MCF 10A (cell line): Measurements from ENCODE around the gene IRAK1BP1. TPM values are rescaled to one million over a fixed set of nuclear protein-coding genes. Genes with fewer than 3 reads are reported as not detected.
A peak's percentile ranks its signal among the peaks of the same experiment; 100 is the strongest.

ENCODE experiments used
- BruUV-seq: library from RNA; stranded (reverse); fragments of 400-500 nt; replicated peaks from 2 replicates; lab custom pipeline; 2021; lab: Mats Ljungman, UMichigan
- CTCF ChIA-PET: fragments of 300-600 bp; sonication (Branson Sonifier 250); formaldehyde crosslinking; extraction: SDS; loops from one replicate; lab custom pipeline; 2021; ENCODE audit warnings: antibody characterized with exemption, inconsistent platforms; lab: Yijun Ruan, JAX
- POLR2A ChIA-PET: fragments of 300-600, 350-650 bp; sonication (Branson Sonifier 250); formaldehyde crosslinking; extraction: SDS; loops from one replicate; lab custom pipeline; 2020; ENCODE audit warnings: antibody characterized with exemption, inconsistent platforms; lab: Yijun Ruan, JAX
- DNase-seq: peaks from one replicate; pipeline ENCODE4 v3.0.0-alpha.2; 2018; ENCODE audit not compliant: unreplicated experiment
- H3K27ac Mint-ChIP-seq: one replicate; pipeline ENCODE4 v1.8.0; 2022; ENCODE audit warnings: mild to moderate bottlenecking, low read depth, mixed read lengths; ENCODE audit not compliant: unreplicated experiment
- H3K27me3 Mint-ChIP-seq: one replicate; pipeline ENCODE4 v1.8.0; 2022; ENCODE audit warnings: mixed read lengths; ENCODE audit not compliant: insufficient read depth, unreplicated experiment
- H3K36me3 Mint-ChIP-seq: one replicate; pipeline ENCODE4 v1.8.0; 2022; ENCODE audit warnings: mild to moderate bottlenecking, moderate library complexity, mixed read lengths; ENCODE audit not compliant: insufficient read depth, unreplicated experiment
- H3K4me1 Mint-ChIP-seq: one replicate; pipeline ENCODE4 v1.8.0; 2022; ENCODE audit warnings: mixed read lengths; ENCODE audit not compliant: insufficient read depth, unreplicated experiment
- H3K4me3 Mint-ChIP-seq: one replicate; pipeline ENCODE4 v1.8.0; 2022; ENCODE audit warnings: mild to moderate bottlenecking, moderate library complexity, mixed read lengths; ENCODE audit not compliant: unreplicated experiment
- H3K9me3 Mint-ChIP-seq: one replicate; pipeline ENCODE4 v1.8.0; 2022; ENCODE audit warnings: mixed read lengths; ENCODE audit not compliant: unreplicated experiment
- intact Hi-C: fragments of 100-400 bp; cut with micrococcal nuclease; formaldehyde crosslinking; loops from 2 replicates; pipeline ENCODE4 v1.14.1; 2022
- total RNA-seq: library from RNA; stranded (reverse); gene quantifications from 2 replicates; pipeline ENCODE4 v1.2.3, GENCODE V29; 2022
- TF ChIP-seq, protein P1 (sequence below): fragments of 200-600 bp; IDR thresholded peaks from one replicate; pipeline ENCODE4 v1.8.0; 2022; ENCODE audit warnings: antibody characterized with exemption, mild to moderate bottlenecking; ENCODE audit not compliant: unreplicated experiment

Gene IRAK1BP1
- total RNA-seq, 1 experiment from 2014 or later, result 6.6 TPM

DNA sequence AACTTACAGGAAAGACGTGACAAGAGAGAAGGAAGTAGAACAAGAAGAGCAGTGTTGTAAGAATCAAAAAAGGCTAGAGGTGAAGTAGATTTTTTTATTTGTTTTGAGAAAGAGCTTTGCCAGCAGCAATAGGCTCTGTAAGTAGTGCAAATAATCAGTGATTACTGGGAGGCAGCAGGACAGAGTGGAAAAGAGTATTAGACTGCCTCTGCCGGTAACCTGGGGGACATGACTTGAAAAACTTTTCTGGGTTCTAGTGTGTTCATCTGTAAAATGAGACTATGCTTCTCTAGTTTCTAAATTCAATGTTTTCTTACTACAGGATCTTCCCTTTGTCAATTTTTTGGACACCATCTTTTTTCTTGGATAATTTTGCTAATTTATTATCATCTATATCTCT is 5.8 kb upstream of the IRAK1BP1 start:
- Mint-ChIP-seq H3K36me3 (no peaks in the 10 kb centered on the region), H3K9me3 (no peaks in the 10 kb centered on the region), H3K4me3 (no peak overlapping the region), H3K27ac (no peak overlapping the region), H3K27me3 (no peaks in the 10 kb centered on the region), H3K4me1 (no peaks in the 10 kb centered on the region)
- TF ChIP-seq, protein P1, sequence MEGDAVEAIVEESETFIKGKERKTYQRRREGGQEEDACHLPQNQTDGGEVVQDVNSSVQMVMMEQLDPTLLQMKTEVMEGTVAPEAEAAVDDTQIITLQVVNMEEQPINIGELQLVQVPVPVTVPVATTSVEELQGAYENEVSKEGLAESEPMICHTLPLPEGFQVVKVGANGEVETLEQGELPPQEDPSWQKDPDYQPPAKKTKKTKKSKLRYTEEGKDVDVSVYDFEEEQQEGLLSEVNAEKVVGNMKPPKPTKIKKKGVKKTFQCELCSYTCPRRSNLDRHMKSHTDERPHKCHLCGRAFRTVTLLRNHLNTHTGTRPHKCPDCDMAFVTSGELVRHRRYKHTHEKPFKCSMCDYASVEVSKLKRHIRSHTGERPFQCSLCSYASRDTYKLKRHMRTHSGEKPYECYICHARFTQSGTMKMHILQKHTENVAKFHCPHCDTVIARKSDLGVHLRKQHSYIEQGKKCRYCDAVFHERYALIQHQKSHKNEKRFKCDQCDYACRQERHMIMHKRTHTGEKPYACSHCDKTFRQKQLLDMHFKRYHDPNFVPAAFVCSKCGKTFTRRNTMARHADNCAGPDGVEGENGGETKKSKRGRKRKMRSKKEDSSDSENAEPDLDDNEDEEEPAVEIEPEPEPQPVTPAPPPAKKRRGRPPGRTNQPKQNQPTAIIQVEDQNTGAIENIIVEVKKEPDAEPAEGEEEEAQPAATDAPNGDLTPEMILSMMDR, result no peak
- intact Hi-C loops, result no loop called here
- POLR2A ChIA-PET, result no interaction called here
- no peak for DNase-seq
- BruUV-seq, result no TSS peak
- CTCF ChIA-PET, result no interaction called here

DNA sequence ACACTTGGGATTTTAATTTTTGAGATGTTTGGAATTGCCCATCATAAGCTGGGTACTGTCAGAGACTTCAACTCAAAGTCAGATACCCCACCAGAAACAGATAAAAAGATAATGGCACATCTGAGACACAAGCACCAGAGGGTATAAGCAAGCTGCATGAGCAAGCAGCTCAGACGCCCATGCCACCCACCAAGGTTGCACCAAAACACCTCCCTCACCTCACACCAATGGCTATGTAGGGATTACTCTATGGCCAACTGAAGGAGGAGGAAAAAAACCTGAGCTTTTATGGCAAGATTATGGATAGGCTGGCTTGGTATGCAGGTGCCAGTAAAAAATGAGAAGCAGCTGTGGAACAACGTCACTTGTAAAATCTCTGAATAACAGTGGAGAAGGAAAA is 3.8 kb upstream of the IRAK1BP1 start:
- BruUV-seq, result no TSS peak
- no peaks in the 10 kb centered on the region for H3K36me3 Mint-ChIP-seq
- H3K4me3 Mint-ChIP-seq, result no peak overlapping the region
- no peaks in the 10 kb centered on the region for H3K27me3 Mint-ChIP-seq
- no peak for DNase-seq
- ChIA-PET CTCF (interaction anchor here (0.6 to 0.7 kb wide), 3 partner anchors 298 to 1405 kb away, joined by 3 read pairs; no protein-coding TSS in a partner anchor), POLR2A (interaction anchor here (0.7 kb wide), 1 partner anchor 73 kb away, joined by 3 read pairs; no protein-coding TSS in a partner anchor)
- no peaks in the 10 kb centered on the region for H3K4me1 Mint-ChIP-seq
- no peaks in the 10 kb centered on the region for H3K9me3 Mint-ChIP-seq
- H3K27ac Mint-ChIP-seq, result no peak overlapping the region
- intact Hi-C loops, result no loop called here
- TF ChIP-seq, protein P1, result no peak

DNA sequence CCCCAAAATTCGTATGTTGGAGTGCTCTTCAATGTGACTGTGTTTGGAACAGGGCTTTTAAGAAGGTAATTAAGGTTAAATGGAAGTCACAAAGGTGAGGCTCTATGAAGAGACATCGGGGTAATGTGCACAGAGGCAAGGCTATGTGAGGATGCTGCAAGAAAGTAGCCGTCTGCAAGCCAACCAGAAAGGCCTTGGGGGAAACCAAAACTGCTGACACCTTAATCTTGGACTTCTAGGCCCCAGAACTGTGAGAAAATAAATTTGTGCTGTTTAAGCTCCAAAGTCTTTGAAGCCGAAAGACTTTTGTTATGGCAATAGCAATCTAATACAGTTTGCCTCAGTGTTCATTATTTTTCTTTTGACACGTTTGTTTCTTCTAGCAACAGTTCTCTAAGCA is 2.4 kb upstream of the IRAK1BP1 start:
- H3K4me3 Mint-ChIP-seq, result no peak overlapping the region
- H3K27ac Mint-ChIP-seq, result no peak overlapping the region
- intact Hi-C loops, result loop anchor here (5.0 kb wide), 2 partner anchors 212 to 672 kb away; partner anchors contain the start of genes LCA5 and PHIP
- CTCF ChIA-PET, result no interaction called here
- no peak for DNase-seq
- POLR2A ChIA-PET, result no interaction called here
- H3K36me3 Mint-ChIP-seq, result no peaks in the 10 kb centered on the region
- TF ChIP-seq, protein P1, result no peak
- H3K4me1 Mint-ChIP-seq, result no peaks in the 10 kb centered on the region
- BruUV-seq, result no TSS peak
- no peaks in the 10 kb centered on the region for H3K27me3 Mint-ChIP-seq
- no peaks in the 10 kb centered on the region for H3K9me3 Mint-ChIP-seq

DNA sequence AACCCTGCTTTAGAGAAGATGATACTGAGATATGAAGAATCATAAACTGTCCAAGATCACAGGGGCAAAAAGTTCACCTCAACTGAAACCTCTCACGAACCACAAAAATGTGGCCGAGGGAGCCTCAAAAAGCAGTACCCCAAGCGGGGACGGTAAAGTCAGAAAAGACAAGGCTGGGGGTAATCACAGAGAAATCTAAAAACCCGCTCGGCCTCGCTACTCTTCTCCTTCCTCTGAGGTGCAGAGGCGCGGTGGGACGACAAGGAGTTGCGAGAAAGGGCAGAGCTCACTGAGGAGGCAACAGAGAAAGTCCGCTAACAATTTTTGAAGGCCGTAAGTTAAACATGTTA is 356 bp upstream of the IRAK1BP1 start:
- Mint-ChIP-seq H3K27me3 (no peaks in the 10 kb centered on the region), H3K36me3 (peaks cover 7% of the 10 kb centered on the region), H3K27ac (peak overlapping the region; percentile 94), H3K9me3 (no peaks in the 10 kb centered on the region), H3K4me3 (peak overlapping the region; percentile 100), H3K4me1 (no peaks in the 10 kb centered on the region)
- intact Hi-C loops, result loop anchor here (1.0 to 5.0 kb wide), 3 partner anchors 210 to 670 kb away; partner anchors contain the start of genes LCA5 and PHIP
- CTCF ChIA-PET, result interaction anchor here (0.6 to 1.1 kb wide), 3 partner anchors 56 to 1558 kb away, joined by 3 read pairs; no protein-coding TSS in a partner anchor
- POLR2A ChIA-PET, result interaction anchor here (0.6 to 1.4 kb wide), 7 partner anchors 14 to 1002 kb away, joined by 3 to 6 read pairs (median 4); no protein-coding TSS in a partner anchor
- no peak for DNase-seq
- BruUV-seq, result TSS peak; percentile 66
- TF ChIP-seq, protein P1, result no peak
